ENCODE measurements around the gene RAB29.

DNA sequence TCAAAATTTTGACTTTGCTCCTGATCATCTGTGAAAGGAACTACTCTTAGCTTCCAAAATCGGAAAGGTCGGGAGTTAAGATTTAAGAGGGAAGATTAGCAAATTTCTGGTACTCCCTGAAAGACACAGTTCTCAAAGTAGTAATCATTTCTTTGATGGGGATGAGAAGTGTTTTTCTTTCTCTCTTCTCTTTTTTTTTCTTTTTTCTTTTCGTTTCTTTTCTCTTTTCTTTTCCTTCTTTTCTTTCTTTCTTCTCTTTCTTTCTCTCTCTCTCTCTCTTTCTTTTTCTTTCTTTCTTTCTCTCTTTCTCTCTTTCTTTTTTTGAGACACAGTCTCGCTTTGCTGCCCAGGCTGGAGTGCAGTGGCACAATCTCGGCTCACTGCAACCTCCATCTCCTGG lies 5.1 kb upstream of the RAB29 start:
- TF ChIP-seq, protein P1, sequence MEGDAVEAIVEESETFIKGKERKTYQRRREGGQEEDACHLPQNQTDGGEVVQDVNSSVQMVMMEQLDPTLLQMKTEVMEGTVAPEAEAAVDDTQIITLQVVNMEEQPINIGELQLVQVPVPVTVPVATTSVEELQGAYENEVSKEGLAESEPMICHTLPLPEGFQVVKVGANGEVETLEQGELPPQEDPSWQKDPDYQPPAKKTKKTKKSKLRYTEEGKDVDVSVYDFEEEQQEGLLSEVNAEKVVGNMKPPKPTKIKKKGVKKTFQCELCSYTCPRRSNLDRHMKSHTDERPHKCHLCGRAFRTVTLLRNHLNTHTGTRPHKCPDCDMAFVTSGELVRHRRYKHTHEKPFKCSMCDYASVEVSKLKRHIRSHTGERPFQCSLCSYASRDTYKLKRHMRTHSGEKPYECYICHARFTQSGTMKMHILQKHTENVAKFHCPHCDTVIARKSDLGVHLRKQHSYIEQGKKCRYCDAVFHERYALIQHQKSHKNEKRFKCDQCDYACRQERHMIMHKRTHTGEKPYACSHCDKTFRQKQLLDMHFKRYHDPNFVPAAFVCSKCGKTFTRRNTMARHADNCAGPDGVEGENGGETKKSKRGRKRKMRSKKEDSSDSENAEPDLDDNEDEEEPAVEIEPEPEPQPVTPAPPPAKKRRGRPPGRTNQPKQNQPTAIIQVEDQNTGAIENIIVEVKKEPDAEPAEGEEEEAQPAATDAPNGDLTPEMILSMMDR (IDR thresholded peaks at IDR 0.05; ENCODE audit: poor library complexity, severe bottlenecking), result no peak
- TF ChIP-seq EZH2 (IDR thresholded peaks at IDR 0.05; ENCODE audit: borderline replicate concordance, insufficient read depth, low read length, poor library complexity, severe bottlenecking), result no peak
- no peak for TF ChIP-seq SMC3 (conservative IDR thresholded peaks at IDR 0.05; ENCODE audit: poor library complexity)
- TF ChIP-seq EP300 (conservative IDR thresholded peaks at IDR 0.05; ENCODE audit: poor library complexity, severe bottlenecking), result no peak
- TF ChIP-seq POLR2AphosphoS5 (IDR thresholded peaks at IDR 0.05), result no peak
- TF ChIP-seq MXI1 (conservative IDR thresholded peaks at IDR 0.05; ENCODE audit: poor library complexity, severe bottlenecking), result no peak

Data from neural cell (in vitro differentiated cells).